Testis (tissue), 3 donors: Measurements from ENCODE around the gene EIF4G3. TPM values are rescaled to one million over a fixed set of nuclear protein-coding genes. Genes with fewer than 3 reads are reported as not detected.
A peak's percentile ranks its signal among the peaks of the same experiment; 100 is the strongest.

Experiments
- DNase-seq: peaks from one replicate; pipeline ENCODE4 v3.0.0-alpha.2; 2019
- H3K27ac ChIP-seq, 2 donors: fragments of 200-600 bp; sonication (generic); one replicate each; pipeline ENCODE4 v1.5.1; 2019
- H3K27me3 ChIP-seq: fragments of 200-600 bp; sonication (generic); one replicate; pipeline ENCODE4 v1.5.1; 2019
- H3K36me3 ChIP-seq: fragments of 200-600 bp; sonication (generic); one replicate; pipeline ENCODE4 v1.5.1; 2017; ENCODE audit warnings: low read depth; ENCODE audit errors: missing control alignments
- H3K4me1 ChIP-seq: fragments of 200-600 bp; sonication (generic); one replicate; pipeline ENCODE4 v1.5.1; 2019
- H3K4me3 ChIP-seq, 2 donors: fragments of 200-600 bp; sonication (generic); one replicate each; pipeline ENCODE4 v1.5.1; 2017 to 2019
- H3K9me3 ChIP-seq: fragments of 200-600 bp; sonication (generic); one replicate; pipeline ENCODE4 v1.5.1; 2017
- POLR2A ChIP-seq: fragments of 450-650 bp; IDR thresholded peaks from one replicate; pipeline ENCODE4 v1.6.1; 2017; ENCODE audit warnings: antibody characterized with exemption, mild to moderate bottlenecking, moderate library complexity
- WGBS, 2 donors: methylation state at CpG; one replicate each; pipeline ENCODE4 v1.1.5; 2018; 5-methylcytosine and 5-hydroxymethylcytosine counted together
- intact Hi-C: fragments of 100-400 bp; cut with DNase I; formaldehyde crosslinking; loops from one replicate; pipeline ENCODE4 v1.15.1; 2023; ENCODE audit warnings: low total_unique reads
- polyA plus RNA-seq: library from polyadenylated mRNA; stranded (reverse); fragments of 350-450 nt; fragmentation: Illumina TruSeq; extraction: RNeasy Lipid Tissue Mini Kit (QIAGEN cat#74804); gene quantifications from one replicate; pipeline ENCODE4 v1.2.3, GENCODE V29; 2014; ENCODE audit warnings: low read depth, low replicate concordance; ENCODE audit not compliant: insufficient read depth
- total RNA-seq, 2 donors: library from RNA; depleted of rRNA; stranded (reverse); fragments of >200 nt; gene quantifications; one replicate each; pipeline ENCODE4 v1.2.3, GENCODE V29; 2016
- TF ChIP-seq, protein P1 (sequence below), 3 experiments: fragments of 450-650 bp in 2 of 3; fragments of 200-600 bp in 1 of 3; sonication (generic) in 1 of 3; IDR thresholded peaks; one replicate each; pipeline ENCODE4 v1.5.1; 2016 to 2019; ENCODE audit warnings: antibody characterized with exemption in 3 of 3, mild to moderate bottlenecking in 2 of 3, moderate library complexity in 1 of 3

Gene EIF4G3
- total and polyA plus RNA-seq, 3 donors from 2014 or later, result 146 to 198 (median 165) TPM

GRCh38 chr1:20993716-20994575 is 182.8 kb downstream of the EIF4G3 start:
- 81 to 82% methylated on average over 5 of the region's 5 CpGs for WGBS, 2 donors
- DNase-seq, result no peak

DNA sequence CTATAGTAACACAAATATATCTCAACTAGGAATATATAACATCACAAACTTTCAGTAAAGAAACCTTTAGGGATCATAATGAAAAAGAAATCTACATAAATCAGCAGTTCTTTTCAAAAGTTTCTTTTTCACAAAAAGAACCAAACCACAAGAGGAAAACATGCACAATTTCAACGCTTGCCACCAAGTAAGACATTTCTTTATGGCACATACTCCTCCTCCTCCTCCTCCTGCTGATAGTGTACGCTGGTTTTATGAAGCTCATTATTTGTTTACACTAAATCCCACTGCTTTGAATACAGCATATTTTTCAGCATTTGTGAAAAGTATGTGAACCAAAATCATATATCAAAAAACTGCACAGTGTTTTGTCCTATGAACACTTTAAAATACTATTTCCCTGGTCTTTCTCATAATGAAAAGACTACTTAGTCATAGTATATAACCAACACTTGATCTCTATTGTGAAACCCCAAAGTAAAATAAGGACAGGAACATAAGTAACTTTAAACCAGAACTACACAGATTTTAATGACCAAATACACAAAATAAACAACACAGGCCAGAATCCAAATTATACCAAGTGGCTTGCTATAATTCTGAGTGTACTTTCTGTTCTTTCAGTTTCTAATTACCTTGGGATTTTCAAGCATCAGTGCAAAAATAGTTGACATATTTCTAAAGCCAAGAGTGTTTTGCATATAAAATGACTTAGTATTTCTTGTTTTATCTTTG is 184.2 kb downstream of the EIF4G3 start:
- no peak for DNase-seq
- Histone ChIP-seq H3K4me1 (peaks cover 5% of the 10 kb centered on the region), H3K9me3 (no peaks in the 10 kb centered on the region), H3K36me3 (no peaks in the 10 kb centered on the region), H3K27ac (peak overlapping the region in 1 of 2 donors; percentile 34), H3K4me3 (no peak overlapping the region), H3K27me3 (no peaks in the 10 kb centered on the region)
- WGBS, 2 donors, result 32 to 43% methylated on average over 2 of the region's 2 CpGs
- TF ChIP-seq, protein P1, sequence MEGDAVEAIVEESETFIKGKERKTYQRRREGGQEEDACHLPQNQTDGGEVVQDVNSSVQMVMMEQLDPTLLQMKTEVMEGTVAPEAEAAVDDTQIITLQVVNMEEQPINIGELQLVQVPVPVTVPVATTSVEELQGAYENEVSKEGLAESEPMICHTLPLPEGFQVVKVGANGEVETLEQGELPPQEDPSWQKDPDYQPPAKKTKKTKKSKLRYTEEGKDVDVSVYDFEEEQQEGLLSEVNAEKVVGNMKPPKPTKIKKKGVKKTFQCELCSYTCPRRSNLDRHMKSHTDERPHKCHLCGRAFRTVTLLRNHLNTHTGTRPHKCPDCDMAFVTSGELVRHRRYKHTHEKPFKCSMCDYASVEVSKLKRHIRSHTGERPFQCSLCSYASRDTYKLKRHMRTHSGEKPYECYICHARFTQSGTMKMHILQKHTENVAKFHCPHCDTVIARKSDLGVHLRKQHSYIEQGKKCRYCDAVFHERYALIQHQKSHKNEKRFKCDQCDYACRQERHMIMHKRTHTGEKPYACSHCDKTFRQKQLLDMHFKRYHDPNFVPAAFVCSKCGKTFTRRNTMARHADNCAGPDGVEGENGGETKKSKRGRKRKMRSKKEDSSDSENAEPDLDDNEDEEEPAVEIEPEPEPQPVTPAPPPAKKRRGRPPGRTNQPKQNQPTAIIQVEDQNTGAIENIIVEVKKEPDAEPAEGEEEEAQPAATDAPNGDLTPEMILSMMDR (IDR thresholded peaks at IDR 0.05), result no peak
- TF ChIP-seq POLR2A, result no peak
- intact Hi-C loops, result no loop called here

More at GRCh38 chr1:20993716-20994575, 182.8 kb downstream of the EIF4G3 start:
- H3K4me3 ChIP-seq, result no peak overlapping the region
- no peaks in the 10 kb centered on the region for H3K36me3 ChIP-seq
- H3K9me3 ChIP-seq, result no peaks in the 10 kb centered on the region
- intact Hi-C loops, result no loop called here
- peaks cover 5% of the 10 kb centered on the region for H3K4me1 ChIP-seq
- no peak for TF ChIP-seq POLR2A
- TF ChIP-seq, protein P1 (IDR thresholded peaks at IDR 0.05), result no peak
- no peak overlapping the region for H3K27ac ChIP-seq
- no peaks in the 10 kb centered on the region for H3K27me3 ChIP-seq

- intact Hi-C loops, result no loop called here
- TF ChIP-seq, protein P1 (IDR thresholded peaks at IDR 0.05), result no peak
- no peak for TF ChIP-seq POLR2A
- Histone ChIP-seq H3K4me1 (peaks cover 5% of the 10 kb centered on the region), H3K36me3 (no peaks in the 10 kb centered on the region), H3K9me3 (no peaks in the 10 kb centered on the region), H3K4me3 (no peak overlapping the region), H3K27me3 (no peaks in the 10 kb centered on the region), H3K27ac (no peak overlapping the region)
- DNase-seq, result no peak
- 93 to 98% methylated on average over 6 of the region's 6 CpGs for WGBS, 2 donors
Observed at GRCh38 chr1:20988943-20989342, 187.8 kb downstream of the EIF4G3 start.

DNA sequence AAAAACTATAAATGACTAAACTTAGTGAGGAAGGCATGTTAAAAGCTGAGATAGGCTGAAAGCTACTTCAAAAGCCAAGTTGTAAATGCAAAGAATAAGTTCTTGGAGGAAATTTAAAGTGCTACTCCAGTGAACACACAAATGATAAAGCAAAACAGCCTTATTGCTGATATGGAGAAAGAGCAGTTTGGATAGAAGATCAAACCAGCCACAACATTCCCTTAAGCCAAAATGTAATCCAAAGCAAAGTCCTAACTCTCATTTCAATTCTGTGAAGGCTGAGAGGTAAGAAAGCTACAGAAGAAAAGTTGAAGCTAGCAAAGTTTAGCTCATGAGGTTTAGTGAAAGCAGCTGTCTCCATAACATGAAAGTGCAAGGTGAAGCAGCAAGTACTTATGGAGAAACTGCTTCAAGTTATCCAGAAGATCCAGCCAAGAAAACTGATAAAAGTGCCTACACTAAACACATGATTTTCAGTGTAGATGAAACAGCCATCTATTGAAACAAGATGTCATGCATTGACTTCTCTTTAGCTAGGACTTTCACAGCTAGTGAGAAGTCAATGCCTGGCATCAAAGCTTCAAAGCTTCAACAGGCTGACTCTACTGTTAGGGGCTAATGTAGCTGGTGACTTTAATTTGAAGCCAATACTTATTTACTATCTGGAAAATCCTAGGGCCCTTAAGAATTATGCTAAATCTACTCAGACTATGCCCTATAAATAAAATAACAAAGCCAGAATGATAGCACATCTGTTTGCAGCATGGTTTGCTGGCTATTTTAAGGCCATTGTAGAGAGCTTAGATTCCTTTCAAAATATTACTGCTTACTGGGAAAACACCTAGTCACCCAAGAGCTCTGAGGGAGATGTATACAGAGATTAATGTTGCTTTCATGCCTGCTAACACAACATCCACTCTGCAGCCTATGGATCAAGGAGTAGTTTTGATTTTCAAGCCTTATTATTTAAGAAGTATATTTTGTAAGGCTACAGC is 188.6 kb downstream of the EIF4G3 start:
- Histone ChIP-seq H3K4me1 (peaks cover 5% of the 10 kb centered on the region), H3K4me3 (no peak overlapping the region), H3K27ac (no peak overlapping the region), H3K36me3 (no peaks in the 10 kb centered on the region), H3K27me3 (no peaks in the 10 kb centered on the region), H3K9me3 (no peaks in the 10 kb centered on the region)
- intact Hi-C loops, result no loop called here
- no peak for DNase-seq
- no peak for TF ChIP-seq POLR2A
- TF ChIP-seq, protein P1 (IDR thresholded peaks at IDR 0.05), result no peak
